Adrenal gland (tissue), 12 donors: Measurements from ENCODE around the gene PUSL1. TPM values are rescaled to one million over a fixed set of nuclear protein-coding genes. Genes with fewer than 3 reads are reported as not detected.
A peak's percentile ranks its signal among the peaks of the same experiment; 100 is the strongest.

Experiments used
- DNase-seq, 7 donors: peaks; one replicate each; pipeline ENCODE4 v3.0.0-alpha.2; 2019 to 2020
- H3K27ac ChIP-seq, 5 donors: fragments of 200-600 bp; sonication (generic) in 4 of 5; 1 replicate in 3 of 5; 2 replicates in 2 of 5; pipeline versions ENCODE4 v1.5.1 to v1.8.0; 2016 to 2020; ENCODE audit warnings: mild to moderate bottlenecking in 1 of 5
- H3K27me3 ChIP-seq: fragments of 200-600 bp; 2 replicates; pipeline ENCODE4 v1.8.0; 2021
- H3K36me3 ChIP-seq, 2 donors: fragments of 200-600 bp; replicated peaks in 1 of 2; 1 replicate in 1 of 2; 2 replicates in 1 of 2; pipeline versions ENCODE4 v1.5.1 to v1.8.0; 2018 to 2022
- H3K4me1 ChIP-seq, 2 donors: fragments of 200-600 bp; replicated peaks in 1 of 2; 1 replicate in 1 of 2; 2 replicates in 1 of 2; pipeline versions ENCODE4 v1.5.1 to v1.8.0; 2018 to 2021
- H3K4me3 ChIP-seq, 4 donors: fragments of 200-600 bp; sonication (generic) in 3 of 4; one replicate each; pipeline ENCODE4 v1.5.1; 2016 to 2018
- H3K9me3 ChIP-seq, 3 donors: fragments of 200-600 bp; sonication (generic) in 1 of 3; replicated peaks in 1 of 3; 1 replicate in 2 of 3; 2 replicates in 1 of 3; pipeline versions ENCODE4 v1.5.1 to v1.8.0; 2016 to 2021
- CTCF ChIP-seq, 6 experiments: fragments of 450-650 bp in 4 of 6; fragments of 200-600 bp in 2 of 6; sonication (generic) in 1 of 6; IDR thresholded peaks; 1 replicate in 5 of 6; 2 replicates in 1 of 6; pipeline versions ENCODE4 v1.5.1 to v1.8.0; 2016 to 2021; ENCODE audit warnings: antibody characterized with exemption in 6 of 6, mild to moderate bottlenecking in 2 of 6, moderate library complexity in 1 of 6
- POLR2A ChIP-seq, 2 donors: fragments of 450-650 bp; IDR thresholded peaks; one replicate each; pipeline ENCODE4 v1.6.1; 2017; ENCODE audit warnings: antibody characterized with exemption in 2 of 2, mild to moderate bottlenecking in 2 of 2, moderate library complexity in 1 of 2
- WGBS, 4 donors: extraction: QIAGEN DNeasy Blood & Tissue Kit in 2 of 4; methylation state at CpG; one replicate each; pipeline versions ENCODE4 v1.1.5 to v1.1.7; 2013 to 2017; 5-methylcytosine and 5-hydroxymethylcytosine counted together
- intact Hi-C, 2 donors: fragments of 100-400 bp; cut with DNase I; formaldehyde crosslinking; loops; one replicate each; pipeline versions ENCODE4 v1.14.1 to v1.15.0; 2022 to 2023
- polyA plus RNA-seq, 3 donors: library from polyadenylated mRNA; stranded (reverse); fragments of 200-250 nt in 2 of 3; fragments of 350-450 nt in 1 of 3; fragmentation: Illumina TruSeq in 1 of 3; extraction: RNeasy Lipid Tissue Mini Kit (QIAGEN cat#74804) in 1 of 3; gene quantifications; one replicate each; pipeline ENCODE4 v1.2.3, GENCODE V29; 2013 to 2014
- total RNA-seq, 9 donors: library from RNA; depleted of rRNA in 4 of 9; stranded (reverse); fragments of >200 nt in 4 of 9; fragments of 120-200 nt in 1 of 9; fragmentation: NEBNext Ultra II Directional in 1 of 9; extraction: Animal tissue kit (Norgen Biotek cat#: 25700) in 1 of 9; gene quantifications; one replicate each; pipeline versions ENCODE4 v1.1.0 to v1.2.4, GENCODE V29; 2013 to 2023
- donor health status: healthy with polysubstance abuse.
- donor health status: Bipolar disorder and iron deficiency.
- donor health status: DM: yes; HTN: yes; CAD: no.
- donor health status: DM: no; HTN: no; CAD: no.
- donor health status: DM: no; HTN: no; CAD: no.
- donor health status: DM: yes; HTN: yes; CAD: no.

PUSL1 gene
- total and polyA plus RNA-seq, 12 donors: 2.5 to 43.8 (median 26.1) TPM

GRCh38 chr1:1309251-1310108, 1.1 kb downstream of the PUSL1 start:
- intact Hi-C loops: no loop called here
- H3K27ac ChIP-seq: peak overlapping the region in 4 of 5 donors; percentile 79 to 97 (median 96)
- H3K27me3 ChIP-seq: no peaks in the 10 kb centered on the region
- H3K4me1 ChIP-seq: peaks cover 36 to 38% of the 10 kb centered on the region in 2 donors
- peak in 2 of 7 donors; percentile 53 to 69 for DNase-seq
- no peaks in the 10 kb centered on the region for H3K9me3 ChIP-seq
- H3K4me3 ChIP-seq: peak overlapping the region in 3 of 4 donors; percentile 78 to 97 (median 87)
- peaks cover 0 to 46% of the 10 kb centered on the region in 2 donors for H3K36me3 ChIP-seq
- WGBS, 4 donors: 20 to 45% (median 31%) methylated on average over 23 to 57 of the region's 57 CpGs
- TF ChIP-seq POLR2A (IDR thresholded peaks at IDR 0.05) (no peak), CTCF (IDR thresholded peaks at IDR 0.05) (no peak)

DNA sequence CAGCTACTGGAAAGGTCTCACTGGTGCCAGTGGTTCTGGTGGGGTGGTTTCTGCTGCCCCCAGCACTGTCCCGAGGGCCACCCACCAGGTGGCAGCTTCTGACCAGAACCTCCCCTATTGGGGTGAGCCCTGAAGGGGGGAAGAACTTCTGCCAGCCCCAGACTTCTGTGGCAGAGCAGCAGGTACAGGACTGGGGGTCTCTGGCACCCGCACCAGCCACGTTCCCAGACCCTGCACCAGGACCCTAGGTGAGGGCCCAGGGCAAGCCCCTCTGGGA, 1.6 kb downstream of the PUSL1 start:
- WGBS, 4 donors: 75 to 92% (median 90%) methylated on average over 2 to 3 of the region's 3 CpGs; no CpG with 5 or more reads in 1 of the 4 donors
- H3K4me3 ChIP-seq: no peak overlapping the region
- no peak overlapping the region for H3K27ac ChIP-seq
- H3K9me3 ChIP-seq: no peaks in the 10 kb centered on the region
- H3K36me3 ChIP-seq: peaks cover 0 to 52% of the 10 kb centered on the region in 2 donors
- TF ChIP-seq POLR2A (IDR thresholded peaks at IDR 0.05) (no peak), CTCF (IDR thresholded peaks at IDR 0.05) (no peak)
- intact Hi-C loops: no loop called here
- H3K27me3 ChIP-seq: no peaks in the 10 kb centered on the region
- peaks cover 30 to 33% of the 10 kb centered on the region in 2 donors for H3K4me1 ChIP-seq
- no peak for DNase-seq

DNA sequence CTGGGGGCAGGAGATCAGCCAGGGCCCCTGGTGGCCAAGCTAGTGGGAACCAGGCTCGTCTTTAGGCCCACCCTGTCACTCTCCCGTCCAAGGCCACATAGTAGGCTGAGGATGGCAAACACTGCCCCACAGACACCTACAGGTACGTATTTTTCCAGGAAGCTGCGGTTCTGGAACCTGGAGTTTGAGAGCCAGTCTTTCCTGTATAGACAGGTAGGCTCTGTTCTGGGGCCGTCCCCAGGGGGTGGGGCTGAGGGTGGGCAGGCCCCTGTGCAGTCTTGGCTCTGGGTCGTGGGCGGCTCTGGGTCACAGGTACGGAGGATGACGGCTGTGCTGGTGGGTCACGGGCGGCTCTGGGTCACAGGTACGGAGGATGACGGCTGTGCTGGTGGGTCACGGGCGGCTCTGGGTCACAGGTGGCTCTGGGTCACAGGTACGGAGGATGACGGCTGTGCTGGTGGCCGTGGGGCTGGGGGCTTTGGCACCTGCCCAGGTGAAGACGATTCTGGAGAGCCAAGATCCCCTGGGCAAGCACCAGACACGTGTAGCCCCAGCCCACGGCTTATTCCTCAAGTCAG, 2.2 kb downstream of the PUSL1 start:
- 85 to 93% (median 88%) methylated on average over 15 to 21 of the region's 21 CpGs for WGBS, 4 donors
- Histone ChIP-seq H3K9me3 (no peaks in the 10 kb centered on the region), H3K4me1 (peaks cover 25 to 28% of the 10 kb centered on the region in 2 donors), H3K27ac (no peak overlapping the region), H3K27me3 (no peaks in the 10 kb centered on the region), H3K36me3 (peaks cover 0 to 54% of the 10 kb centered on the region in 2 donors), H3K4me3 (no peak overlapping the region)
- TF ChIP-seq CTCF (IDR thresholded peaks at IDR 0.05) (no peak), POLR2A (IDR thresholded peaks at IDR 0.05) (no peak)
- DNase-seq: no peak
- intact Hi-C loops: no loop called here

- intact Hi-C loops: no loop called here
- WGBS, 4 donors: 81 to 92% (median 90%) methylated on average over 8 to 22 of the region's 22 CpGs
Observed at GRCh38 chr1:1311107-1312104, 3.0 kb downstream of the PUSL1 start.

More at GRCh38 chr1:1311107-1312104, 3.0 kb downstream of the PUSL1 start:
- H3K4me3 ChIP-seq: no peak overlapping the region
- no peak for TF ChIP-seq POLR2A (IDR thresholded peaks at IDR 0.05)
- TF ChIP-seq CTCF (IDR thresholded peaks at IDR 0.05): no peak
- no peak overlapping the region for H3K27ac ChIP-seq
- H3K9me3 ChIP-seq: no peaks in the 10 kb centered on the region
- H3K4me1 ChIP-seq: peaks cover 18 to 19% of the 10 kb centered on the region in 2 donors
- DNase-seq: no peak
- H3K27me3 ChIP-seq: no peaks in the 10 kb centered on the region
- H3K36me3 ChIP-seq: peaks cover 0 to 60% of the 10 kb centered on the region in 2 donors
